ENCODE measurements around the gene DDX56.
A peak's percentile ranks its signal among the peaks of the same experiment; 100 is the strongest.
"Not testable (repeated sequence)": the region's sequence is repeated elsewhere in the genome, so short reads cannot be mapped to it uniquely, and the experiment has no call there.

Gene DDX56, protein sequence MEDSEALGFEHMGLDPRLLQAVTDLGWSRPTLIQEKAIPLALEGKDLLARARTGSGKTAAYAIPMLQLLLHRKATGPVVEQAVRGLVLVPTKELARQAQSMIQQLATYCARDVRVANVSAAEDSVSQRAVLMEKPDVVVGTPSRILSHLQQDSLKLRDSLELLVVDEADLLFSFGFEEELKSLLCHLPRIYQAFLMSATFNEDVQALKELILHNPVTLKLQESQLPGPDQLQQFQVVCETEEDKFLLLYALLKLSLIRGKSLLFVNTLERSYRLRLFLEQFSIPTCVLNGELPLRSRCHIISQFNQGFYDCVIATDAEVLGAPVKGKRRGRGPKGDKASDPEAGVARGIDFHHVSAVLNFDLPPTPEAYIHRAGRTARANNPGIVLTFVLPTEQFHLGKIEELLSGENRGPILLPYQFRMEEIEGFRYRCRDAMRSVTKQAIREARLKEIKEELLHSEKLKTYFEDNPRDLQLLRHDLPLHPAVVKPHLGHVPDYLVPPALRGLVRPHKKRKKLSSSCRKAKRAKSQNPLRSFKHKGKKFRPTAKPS

DNA sequence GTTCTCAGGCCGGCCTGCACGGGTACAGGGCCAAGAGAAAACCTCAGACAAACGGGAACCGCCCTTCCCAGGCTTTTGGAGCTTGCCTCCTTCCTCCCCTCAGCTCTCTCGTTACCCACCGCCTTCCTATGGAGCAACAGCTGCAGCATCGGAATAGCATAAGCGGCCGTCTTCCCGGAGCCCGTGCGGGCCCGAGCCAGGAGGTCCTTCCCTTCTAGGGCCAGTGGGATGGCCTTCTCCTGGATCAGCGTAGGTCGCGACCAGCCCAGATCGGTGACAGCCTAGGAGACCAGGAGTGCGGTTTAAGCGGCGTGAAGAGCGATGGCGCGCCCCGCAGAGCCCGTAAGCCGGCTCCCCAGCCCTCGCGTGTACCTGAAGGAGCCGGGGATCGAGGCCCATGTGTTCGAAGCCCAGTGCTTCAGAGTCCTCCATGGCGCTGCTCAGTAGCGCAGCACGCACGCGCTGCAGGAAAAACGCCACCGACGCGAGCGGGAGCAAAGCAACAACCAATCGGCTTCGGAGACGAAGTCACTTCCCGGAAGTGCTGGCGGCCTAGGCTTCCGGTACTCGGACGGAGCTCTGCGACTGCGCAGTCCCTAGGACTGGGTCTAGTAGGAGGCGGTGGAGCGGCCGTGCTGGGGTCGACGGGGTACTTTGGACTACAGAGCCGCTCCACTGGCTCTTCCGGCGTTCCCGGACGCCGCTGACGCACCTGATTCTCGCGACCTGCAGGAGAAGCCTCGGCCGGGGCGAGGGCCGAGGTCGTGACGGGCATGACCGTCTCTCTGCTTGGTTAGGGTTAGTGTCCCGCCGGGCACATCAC lies at the start of gene DDX56:
Gene DDX56 (minus strand): TSS at position 445 of the 823 bp plus-strand sequence. CDS start 13 bp downstream, at position 432.
- DNase-seq: peak; percentile 94

DNA sequence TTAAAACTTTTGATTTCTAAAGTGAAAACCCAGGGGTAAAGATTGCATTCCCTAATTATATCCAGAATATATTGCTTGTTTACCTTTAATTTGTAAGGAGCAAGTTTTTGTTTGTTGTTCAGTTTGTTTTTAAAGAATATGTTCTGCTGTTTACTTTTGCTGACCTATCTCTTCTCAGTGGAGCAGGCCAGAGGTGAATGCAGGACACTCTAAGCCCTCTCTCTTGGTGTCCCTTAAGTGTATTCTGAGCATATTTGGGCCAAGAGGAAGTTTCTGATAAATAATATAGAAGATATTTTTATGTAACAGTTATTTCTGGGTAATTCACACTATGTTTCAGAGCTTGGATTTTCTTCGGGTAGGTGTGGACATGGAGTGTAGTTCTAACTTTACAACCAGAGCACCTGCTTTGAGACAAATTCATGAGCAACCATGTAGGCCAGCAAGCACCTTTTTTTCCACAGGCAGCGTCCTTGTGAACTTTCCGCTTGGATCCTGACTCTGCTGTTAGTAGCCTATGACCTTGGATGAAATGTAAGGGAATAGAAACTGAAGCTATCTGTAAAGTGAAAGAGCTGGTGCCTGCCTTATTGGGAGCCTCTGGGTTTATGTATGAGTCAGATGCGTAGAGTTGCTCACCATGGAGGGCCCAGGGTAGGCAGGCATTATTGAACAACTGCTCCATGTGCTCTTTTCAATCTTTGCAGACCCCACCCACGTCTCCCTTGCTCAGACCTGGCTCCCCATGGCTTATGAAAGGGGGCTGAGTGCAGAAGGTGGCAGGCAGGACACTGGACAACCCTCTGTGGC lies 48.8 kb upstream of the DDX56 start:
- no peak for DNase-seq

DNA sequence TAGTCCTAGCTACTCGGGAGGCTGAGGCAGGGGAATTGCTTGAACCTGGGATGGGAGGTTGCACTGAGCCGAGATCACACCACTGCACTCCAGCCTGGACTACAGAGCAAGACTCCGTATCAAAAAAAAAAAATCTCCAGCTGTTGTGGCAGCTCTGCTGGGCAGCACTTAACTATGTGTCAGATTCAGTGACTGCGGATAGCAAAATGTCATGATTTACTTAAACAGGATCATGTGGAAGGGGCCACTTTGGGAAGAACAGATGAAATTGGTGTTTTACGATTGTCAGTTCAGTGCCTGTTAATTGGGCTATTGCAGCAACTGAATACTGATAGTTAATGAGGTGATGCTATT lies 48.0 kb upstream of the DDX56 start:
- no peak for DNase-seq

DNA sequence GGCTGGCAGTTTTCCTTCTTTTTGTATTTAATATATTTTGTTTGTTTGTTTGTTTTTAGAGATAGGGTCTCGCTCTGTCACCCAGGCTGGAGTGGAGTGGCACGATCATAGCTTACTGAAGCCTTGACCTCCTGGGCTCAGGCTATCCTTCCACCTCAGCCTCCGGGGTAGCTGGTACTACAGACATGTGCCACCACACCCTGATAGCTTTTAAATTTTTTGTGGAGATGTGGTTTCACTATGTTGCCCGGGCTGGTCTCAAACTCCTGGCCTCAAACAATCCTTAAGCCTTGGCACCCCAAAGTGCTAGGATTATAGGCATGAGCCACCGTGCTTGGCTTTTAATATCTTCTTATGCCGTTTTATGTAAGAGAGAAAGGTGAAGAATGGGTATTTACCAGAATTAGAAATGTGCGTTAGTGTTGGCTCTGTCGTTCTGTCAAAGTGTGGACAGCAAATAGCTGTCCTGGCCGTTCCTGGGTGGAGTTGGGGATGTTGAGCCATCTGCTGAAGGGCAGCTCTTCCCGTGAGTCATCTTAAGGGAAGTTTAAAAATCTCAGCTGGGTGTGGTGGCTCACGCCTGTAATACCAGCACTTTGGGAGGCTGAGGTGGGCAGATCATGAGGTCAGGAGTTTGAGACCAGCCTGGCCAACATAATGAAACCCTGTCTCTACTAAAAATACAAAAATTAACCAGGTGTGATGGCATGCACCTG lies 47.5 kb upstream of the DDX56 start:
- DNase-seq: no peak

DNA sequence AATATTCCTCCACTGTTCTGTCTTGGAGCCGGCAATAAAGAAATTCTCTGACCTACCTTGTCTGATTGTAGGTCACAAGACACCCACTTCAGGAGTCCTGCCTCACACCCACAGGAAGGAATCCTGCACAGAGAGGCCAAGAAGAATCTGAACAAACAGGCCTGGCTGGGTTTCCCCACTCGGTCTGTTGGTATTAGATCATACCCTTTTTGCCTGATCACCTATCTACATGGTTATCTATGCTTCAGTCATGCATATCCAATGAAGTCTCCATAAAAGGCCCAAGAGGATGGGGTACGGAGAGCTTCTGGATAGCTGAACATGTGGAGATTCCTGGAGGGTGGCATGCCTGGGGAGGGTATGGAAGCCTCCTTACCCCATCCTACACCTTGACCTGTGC lies 45.0 kb upstream of the DDX56 start:
- DNase-seq: no peak

DNA sequence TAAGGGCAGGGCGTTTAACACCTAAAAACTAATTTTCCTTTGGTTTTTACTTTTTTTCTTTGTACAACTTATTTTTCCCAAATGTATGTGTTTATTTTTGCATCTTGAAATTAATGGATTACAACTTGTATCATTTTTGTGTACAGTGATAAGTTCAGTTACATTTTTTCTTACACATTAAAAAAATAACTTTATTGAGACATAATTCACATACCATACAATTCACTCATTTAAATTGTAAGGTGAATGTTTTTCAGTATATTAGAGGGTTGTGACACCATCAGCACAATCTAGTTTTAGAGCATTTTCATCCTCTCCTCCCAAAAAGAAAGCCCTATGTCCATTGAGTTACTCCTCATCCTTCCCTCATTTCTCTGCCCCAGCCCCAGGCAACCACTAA lies 44.3 kb upstream of the DDX56 start:
- DNase-seq: no peak

DNA sequence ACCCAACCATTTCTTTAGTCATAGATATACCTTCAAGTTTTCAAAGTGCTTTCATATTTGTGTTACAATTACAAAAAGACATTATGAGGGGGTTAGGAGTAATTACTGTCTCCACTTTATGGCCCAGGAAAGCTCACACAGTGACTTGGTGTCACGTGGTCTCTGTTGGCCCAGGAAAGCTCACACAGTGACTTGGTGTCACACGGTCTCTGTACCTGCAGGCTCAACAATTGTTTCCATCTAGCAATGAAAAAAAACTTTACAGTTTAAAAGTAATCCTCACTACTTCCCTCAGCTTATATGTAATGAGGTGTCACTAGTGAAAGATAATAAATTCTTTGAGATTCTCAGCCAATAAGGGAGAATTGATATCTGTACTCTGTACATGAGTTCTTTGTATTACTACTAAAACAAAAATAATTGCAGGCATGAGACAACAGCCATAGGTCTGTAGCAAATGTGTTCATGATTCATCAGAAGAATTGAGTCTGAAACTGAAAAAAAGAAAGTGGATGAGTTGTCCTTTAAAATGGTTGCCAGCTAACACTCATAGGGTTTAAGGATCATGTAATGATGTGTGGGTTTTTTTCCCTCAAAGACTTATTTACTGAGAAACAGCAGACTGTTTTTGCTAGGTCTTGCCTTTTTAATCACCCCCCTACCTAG lies 43.6 kb upstream of the DDX56 start:
- no peak for DNase-seq

DNA sequence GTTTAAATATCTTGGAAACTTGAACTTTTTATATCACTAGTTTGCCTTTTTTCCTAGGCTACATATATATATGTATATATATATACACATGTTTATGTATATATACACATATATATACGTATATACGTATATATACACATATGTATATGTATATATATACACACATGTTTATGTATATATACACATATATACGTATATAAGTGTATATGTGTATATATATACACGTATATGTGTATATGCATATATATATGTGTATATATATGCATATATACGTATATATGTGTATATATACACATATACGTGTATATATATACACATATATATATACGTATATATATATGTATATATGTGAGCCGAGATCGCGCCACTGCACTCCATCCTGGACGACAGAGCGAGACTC lies 42.8 kb upstream of the DDX56 start:
- DNase-seq: no peak

DNA sequence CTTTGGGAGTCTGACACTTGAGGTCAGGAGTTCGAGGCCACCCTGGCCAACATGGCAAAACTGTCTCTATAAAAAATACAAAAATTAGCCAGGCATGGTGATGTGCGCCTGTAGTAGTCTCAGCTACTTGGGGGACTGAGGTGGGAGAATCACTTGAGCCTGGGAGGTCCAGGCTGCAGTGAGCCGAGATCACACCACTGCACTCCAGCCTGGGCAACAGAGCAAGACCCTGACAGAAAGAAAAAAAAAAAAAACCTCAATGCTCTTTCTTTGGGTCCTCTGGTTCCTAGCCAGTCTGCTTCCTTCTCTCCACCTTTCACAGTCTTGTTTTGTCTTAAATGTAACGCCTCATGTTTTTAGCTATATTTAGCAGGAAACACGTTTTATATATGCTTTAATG lies 42.1 kb upstream of the DDX56 start:
- DNase-seq: no peak

DNA sequence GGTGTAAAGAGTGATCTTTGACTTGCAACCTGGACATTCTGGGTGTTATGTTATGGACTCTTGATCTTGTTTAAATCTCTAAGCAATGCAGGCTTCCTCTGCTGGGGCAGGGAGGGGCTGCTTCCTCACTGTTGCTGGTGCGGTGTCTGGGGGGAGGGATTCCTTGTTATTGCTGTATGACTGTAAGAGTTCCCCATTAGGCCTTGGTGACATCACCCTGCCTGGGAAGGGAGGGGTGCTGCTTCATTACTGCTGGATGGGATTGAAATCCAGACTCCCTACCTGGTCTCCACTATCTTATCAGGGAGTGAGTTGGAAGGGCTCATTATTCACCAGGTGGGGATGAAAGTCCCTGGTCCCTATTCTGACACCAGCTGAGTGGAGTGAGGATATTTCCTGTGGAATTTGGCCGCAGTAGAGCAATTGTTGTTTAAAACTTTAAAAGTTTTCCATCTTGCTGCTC lies 41.5 kb upstream of the DDX56 start:
- DNase-seq: no peak

DNA sequence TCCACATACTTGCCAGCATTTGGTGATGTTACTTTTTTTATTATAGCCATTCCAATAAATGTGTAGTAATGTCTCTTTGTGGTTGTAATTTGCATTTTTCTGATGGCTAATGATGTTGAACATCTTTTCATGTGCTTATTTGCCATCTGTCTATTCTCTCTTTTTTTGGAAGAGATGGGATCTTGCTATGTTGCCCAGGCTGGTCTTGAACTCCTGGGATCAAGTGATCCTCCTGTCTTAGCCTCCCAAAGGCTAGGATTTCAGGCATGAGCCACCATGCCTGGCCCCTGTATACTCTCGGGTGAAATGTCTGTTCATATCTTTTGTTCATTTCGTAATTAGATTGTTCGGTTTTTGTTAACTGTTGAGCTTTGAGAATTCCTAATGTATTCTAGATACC lies 36.1 kb upstream of the DDX56 start:
- no peak for DNase-seq

DNA sequence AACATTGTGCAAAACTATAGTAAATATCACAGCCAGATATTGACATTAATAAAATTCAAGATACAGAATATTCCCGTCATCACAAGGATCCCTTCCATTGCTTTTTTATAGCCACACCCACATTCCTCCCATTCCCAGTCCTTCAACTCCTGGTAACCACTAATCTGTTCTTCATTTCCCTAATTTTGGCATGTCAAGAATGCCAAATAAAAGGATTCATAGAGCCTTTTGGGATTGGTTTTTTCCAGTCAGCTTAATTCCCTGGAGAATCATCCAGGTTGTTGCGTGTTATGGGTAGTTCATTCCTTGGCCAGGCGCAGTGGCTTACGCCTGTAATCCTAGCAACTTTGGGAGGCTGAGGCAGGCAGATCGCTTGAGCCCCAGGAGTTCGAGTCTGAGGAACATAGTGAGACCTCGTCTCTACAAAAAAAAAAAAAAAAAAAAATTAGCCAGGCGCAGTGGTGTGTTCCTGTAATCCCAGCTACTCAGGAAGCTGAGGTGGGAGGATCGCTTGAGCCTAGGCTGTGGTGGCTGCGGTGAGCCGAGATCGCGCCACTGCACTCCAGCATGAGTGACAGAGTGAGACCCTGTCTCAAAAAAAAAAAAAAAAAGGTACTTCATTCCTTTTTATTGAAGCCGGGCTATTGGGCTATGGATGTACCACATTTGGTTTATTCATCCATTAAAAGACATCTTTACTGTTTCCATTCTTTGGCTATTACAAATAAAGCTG lies 35.4 kb upstream of the DDX56 start:
- DNase-seq: no peak

DNA sequence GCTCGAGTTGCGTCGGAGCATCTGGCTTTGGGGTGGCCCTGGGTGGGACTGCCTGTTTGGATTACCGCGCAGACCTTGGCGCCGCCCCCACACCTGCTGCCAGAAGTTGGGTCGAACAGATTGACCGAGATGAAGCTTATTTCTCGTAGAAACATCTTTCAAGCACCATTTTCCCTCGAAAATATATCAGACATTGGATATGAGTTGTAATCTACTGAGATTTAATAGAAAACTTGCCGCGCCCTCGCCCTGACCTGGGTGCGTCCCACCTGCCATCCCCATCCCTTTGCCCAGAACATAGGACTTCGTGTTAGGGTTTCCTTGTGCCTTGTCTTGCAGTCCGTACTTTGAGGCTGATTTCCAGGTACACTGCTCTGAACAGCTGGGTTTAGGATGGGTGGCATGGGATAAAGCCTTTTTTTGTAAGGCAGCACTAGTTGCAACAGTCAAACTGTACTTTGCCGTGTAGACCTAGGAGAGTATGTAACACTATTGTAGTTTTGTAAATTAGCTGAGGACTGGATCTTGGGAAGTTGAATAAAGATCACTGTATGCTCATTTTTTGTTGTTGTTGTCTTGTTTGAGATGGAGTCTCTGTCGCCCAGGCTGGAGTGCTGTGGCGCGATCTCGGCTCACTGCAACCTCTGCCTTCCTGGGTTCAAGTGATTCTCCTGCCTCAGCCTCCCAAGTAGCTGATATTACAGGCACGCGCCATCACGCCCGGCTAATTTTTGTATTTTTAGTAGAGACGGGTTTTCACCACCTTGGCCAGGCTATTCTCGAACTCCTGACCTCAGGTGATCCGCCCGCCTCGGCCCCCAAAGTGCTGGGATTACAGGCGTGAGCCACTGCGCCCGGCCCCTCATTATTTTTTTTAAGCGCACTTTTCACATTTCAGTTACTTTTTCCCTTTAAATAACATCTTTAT lies 33.7 kb upstream of the DDX56 start:
- DNase-seq: no peak

DNA sequence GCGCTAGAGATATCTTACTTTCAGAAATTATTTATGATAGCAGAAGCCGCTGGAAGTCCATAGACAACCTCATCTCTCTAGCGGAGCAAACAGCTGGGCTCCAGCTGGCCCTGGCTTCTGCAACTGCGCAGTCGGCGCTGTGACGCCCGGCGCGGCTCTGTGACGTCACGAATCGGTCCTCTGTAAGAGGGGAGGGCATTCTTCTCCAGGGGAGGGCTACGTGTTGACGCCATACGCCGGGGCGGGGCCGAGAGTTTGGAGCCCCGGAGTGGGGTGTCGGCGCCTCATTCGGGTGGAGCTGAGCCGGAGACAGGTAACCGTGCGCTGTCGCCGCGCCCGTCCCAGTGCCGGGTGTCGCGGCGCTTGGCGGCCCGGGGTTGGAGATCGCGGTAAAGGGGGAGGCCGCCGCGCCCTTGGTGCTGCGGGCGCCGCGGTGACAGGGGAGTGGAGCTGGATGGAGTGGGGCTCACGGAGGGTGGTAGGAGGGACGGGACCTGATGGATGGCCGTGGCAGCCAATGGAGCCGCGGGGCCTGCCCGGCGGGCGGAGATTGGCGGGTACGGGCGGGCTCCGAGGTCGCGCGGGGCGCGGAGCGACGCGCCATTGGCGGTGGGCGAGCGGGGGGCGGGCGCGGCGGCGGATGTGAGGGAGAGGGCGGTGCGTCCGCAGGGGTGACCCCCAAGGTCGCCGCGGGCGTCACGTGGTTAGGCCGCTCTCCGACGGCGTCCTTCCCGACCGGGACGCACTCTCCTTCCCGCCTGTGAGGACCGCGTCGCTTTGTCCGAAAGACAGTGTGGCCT lies 32.8 kb upstream of the DDX56 start, which contains the start of gene OGDH:
Gene OGDH (plus strand): TSS at position 287 of the 800 bp plus-strand sequence. CDS start 17,717 bp downstream, outside the sequence.
- peak; percentile 97 for DNase-seq

DNA sequence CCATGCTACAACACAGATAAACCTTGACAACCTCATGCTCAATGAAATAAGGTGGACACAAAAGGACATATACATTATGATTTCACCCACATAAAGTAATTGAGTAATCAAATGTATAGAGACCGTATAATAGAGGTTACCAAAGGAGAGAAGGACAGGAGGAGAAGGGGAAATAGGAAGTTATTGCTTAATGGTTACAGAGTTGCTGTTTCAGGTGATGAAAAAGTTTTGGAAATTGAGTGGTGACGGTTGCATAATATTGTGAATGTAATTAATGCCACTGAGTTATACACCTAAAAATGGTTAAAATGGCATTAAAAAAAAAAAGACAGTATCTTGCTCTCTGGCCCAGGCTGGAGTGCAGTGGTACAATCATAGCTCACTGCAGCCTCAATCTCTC lies 31.2 kb upstream of the DDX56 start:
- no peak for DNase-seq

DNA sequence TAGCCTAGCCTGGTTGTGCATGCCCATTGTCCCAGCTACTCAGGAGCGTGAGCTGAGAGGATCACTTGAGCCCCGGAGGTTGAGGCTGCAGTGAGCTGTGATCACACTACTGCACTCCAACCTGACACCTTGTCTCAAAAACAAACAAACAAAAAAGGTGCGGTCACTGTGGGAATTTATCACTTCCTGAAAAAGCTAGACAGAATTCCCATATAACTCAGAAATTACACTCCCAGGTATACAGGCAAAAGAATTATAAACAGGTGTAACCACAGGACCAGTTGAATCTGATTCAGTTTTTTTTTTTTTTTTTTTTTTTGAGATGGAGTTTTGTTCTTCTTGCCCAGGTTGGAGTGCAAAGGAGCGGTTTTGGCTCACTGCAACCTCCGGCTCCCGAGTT lies 29.5 kb upstream of the DDX56 start:
- DNase-seq: no peak

DNA sequence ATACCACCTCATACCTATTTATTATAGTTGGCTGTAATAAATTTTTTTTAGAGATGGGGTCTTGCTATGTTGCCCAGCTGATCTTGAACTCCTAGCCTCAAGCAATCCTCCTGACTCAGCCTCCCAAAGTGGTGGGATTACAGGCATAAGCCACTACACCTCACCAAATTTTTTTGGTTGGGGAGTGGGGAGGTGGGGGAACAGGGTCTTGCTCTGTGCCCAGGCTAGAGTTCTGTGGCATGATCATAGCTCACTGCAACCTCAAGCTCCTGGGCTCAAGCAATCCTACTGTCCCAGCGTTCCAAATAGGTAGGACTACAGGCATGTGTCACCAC lies 28.8 kb upstream of the DDX56 start:
- no peak for DNase-seq

DNA sequence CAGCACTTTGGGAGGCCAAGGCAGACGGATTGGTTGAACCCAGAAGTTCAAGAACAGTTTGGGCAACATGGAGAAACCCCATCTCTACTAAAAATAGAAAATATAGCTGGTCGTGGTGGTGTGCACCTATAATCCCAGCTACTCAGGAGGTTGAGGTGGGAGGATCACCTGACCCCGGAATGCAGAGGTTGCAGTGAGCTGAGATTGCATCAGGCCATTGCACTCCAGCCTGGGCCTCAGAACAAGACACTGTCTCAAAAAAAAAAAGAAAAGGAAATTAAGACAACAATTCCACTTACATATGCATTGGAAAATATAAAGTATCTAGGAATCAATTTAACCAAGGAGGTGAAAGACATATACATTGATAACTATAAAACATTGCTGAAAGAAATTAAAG lies 25.5 kb upstream of the DDX56 start:
- DNase-seq: no peak

DNA sequence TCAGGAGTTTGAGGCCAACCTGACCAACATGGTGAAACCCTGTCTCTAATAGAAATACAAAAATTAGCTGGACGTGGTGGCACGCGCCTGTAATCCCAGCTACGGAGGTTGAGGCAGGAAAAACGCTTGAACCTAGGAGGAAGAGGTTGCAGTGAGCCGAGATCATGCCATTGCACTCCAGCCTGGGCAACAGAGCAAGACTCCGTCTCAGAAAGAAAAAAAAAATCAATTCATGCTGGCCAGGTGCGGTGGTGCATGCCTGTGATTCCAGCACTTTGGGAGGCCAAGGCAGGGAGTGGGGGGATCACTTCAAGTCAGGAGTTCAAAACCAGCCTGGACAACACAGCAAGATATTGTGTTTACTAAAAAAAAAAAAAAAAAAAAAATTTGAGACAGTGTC lies 23.5 kb upstream of the DDX56 start:
- not testable (repeated sequence) for DNase-seq

All from NCI-H2171 treated with DMSO at 0.1 percent for 48 hours (cell line).